A549 (cell line): ENCODE data around the gene THRA.
A peak's percentile ranks its signal among the peaks of the same experiment; 100 is the strongest.

Experiments used
- HOXA7 ChIP-seq: fragments of 250-450 bp; sonication (Bioruptor Pico); IDR thresholded peaks from 2 replicates; pipeline ENCODE4 v1.5.0; 2020; ENCODE audit warnings: mild to moderate bottlenecking, moderate library complexity
- POLR2A ChIP-seq: IDR thresholded peaks from 2 replicates; pipeline ENCODE4 v1.6.1; 2012; ENCODE audit warnings: mild to moderate bottlenecking, low read length
- SMC3 ChIP-seq: fragments of >200 bp; sonication (Bioruptor Twin); formaldehyde crosslinking; IDR thresholded peaks from 3 replicates; pipeline ENCODE4 v1.6.1; 2018; ENCODE audit warnings: inconsistent platforms
- TF ChIP-seq, protein P1 (sequence below): fragments of >200 bp; sonication (Bioruptor Twin); formaldehyde crosslinking; IDR thresholded peaks from 3 replicates; pipeline ENCODE4 v1.5.1; 2016
- TF ChIP-seq, protein P2 (sequence below): fragments of 200-600 bp; sonication (generic); IDR thresholded peaks from 2 replicates; pipeline ENCODE4 v1.6.1; 2016; ENCODE audit warnings: antibody characterized with exemption, mild to moderate bottlenecking, moderate library complexity

DNA sequence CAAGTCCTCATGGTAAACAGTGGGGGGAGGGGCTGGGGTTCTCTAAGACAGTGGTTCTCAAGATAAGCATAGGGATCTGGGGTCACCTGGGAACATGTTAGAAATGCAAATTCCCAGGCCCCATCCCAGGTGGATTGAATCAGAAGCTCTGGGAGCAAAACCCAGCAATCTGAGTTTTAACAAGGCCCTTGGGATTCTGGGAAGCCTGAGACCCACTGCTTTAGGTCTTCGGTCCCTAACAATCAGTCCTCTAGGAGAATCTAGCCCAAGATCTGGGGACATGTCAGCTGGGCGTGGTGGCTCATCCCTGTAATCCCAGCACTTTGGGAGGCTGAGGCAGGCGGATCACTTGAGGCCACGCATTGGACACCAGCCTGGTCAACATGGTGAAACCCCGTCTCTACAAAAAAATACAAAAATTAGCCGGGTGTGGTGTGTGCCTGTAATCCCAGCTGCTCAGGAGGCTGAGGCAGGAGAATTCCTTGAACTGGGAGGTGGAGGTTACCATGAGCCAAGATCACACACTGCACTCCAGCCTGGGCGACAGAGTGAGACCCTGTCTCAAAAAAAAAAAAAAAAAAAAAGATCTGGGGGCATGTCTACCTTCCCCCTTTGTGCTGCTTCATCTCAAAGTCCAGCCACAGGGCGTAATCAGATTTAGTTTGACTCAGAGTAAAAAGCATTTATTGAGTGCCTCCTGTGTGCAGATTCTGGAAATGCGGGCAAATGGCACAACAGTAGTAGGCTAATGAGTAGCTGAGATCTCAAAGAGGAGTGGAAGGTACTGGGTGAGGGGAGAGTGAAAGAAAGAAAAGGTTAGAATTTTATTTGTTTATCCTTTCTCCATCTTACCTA lies 46.4 kb downstream of the THRA start:
- TF ChIP-seq POLR2A (no peak), SMC3 (no peak), HOXA7 (CRISPR knock-in tag) (no peak)
- TF ChIP-seq, protein P1, sequence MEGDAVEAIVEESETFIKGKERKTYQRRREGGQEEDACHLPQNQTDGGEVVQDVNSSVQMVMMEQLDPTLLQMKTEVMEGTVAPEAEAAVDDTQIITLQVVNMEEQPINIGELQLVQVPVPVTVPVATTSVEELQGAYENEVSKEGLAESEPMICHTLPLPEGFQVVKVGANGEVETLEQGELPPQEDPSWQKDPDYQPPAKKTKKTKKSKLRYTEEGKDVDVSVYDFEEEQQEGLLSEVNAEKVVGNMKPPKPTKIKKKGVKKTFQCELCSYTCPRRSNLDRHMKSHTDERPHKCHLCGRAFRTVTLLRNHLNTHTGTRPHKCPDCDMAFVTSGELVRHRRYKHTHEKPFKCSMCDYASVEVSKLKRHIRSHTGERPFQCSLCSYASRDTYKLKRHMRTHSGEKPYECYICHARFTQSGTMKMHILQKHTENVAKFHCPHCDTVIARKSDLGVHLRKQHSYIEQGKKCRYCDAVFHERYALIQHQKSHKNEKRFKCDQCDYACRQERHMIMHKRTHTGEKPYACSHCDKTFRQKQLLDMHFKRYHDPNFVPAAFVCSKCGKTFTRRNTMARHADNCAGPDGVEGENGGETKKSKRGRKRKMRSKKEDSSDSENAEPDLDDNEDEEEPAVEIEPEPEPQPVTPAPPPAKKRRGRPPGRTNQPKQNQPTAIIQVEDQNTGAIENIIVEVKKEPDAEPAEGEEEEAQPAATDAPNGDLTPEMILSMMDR, result 0 out of 3 replicates have a peak, but pooled peaks have one; percentile 16
- TF ChIP-seq, protein P2, sequence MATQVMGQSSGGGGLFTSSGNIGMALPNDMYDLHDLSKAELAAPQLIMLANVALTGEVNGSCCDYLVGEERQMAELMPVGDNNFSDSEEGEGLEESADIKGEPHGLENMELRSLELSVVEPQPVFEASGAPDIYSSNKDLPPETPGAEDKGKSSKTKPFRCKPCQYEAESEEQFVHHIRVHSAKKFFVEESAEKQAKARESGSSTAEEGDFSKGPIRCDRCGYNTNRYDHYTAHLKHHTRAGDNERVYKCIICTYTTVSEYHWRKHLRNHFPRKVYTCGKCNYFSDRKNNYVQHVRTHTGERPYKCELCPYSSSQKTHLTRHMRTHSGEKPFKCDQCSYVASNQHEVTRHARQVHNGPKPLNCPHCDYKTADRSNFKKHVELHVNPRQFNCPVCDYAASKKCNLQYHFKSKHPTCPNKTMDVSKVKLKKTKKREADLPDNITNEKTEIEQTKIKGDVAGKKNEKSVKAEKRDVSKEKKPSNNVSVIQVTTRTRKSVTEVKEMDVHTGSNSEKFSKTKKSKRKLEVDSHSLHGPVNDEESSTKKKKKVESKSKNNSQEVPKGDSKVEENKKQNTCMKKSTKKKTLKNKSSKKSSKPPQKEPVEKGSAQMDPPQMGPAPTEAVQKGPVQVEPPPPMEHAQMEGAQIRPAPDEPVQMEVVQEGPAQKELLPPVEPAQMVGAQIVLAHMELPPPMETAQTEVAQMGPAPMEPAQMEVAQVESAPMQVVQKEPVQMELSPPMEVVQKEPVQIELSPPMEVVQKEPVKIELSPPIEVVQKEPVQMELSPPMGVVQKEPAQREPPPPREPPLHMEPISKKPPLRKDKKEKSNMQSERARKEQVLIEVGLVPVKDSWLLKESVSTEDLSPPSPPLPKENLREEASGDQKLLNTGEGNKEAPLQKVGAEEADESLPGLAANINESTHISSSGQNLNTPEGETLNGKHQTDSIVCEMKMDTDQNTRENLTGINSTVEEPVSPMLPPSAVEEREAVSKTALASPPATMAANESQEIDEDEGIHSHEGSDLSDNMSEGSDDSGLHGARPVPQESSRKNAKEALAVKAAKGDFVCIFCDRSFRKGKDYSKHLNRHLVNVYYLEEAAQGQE, result no peak
